Breast epithelium (tissue), 4 donors: ENCODE data around the gene UFC1. TPM values are rescaled to one million over a fixed set of nuclear protein-coding genes. Genes with fewer than 3 reads are reported as not detected.
A peak's percentile ranks its signal among the peaks of the same experiment; 100 is the strongest.

ENCODE experiments used
- DNase-seq, 2 donors: peaks; one replicate each; pipeline ENCODE4 v3.0.0-alpha.2; 2019; ENCODE audit warnings: low spot score in 2 of 2
- H3K27ac ChIP-seq, 2 donors: fragments of 200-600 bp; sonication (generic) in 1 of 2; one replicate each; pipeline ENCODE4 v1.5.1; 2016 to 2019; ENCODE audit warnings: mild to moderate bottlenecking in 1 of 2
- H3K27me3 ChIP-seq, 2 donors: fragments of 200-600 bp; sonication (generic) in 1 of 2; one replicate each; pipeline versions ENCODE4 v1.5.1 to v1.6.0; 2017 to 2019; ENCODE audit warnings: control low read depth in 1 of 2, mild to moderate bottlenecking in 1 of 2
- H3K36me3 ChIP-seq: fragments of 200-600 bp; one replicate; pipeline ENCODE4 v1.5.1; 2019
- H3K4me1 ChIP-seq, 2 donors: fragments of 200-600 bp; sonication (generic); one replicate each; pipeline ENCODE4 v1.5.1; 2016 to 2019; ENCODE audit warnings: control low read depth in 1 of 2
- H3K4me3 ChIP-seq, 3 donors: fragments of 200-600 bp; sonication (generic); 1 replicate in 2 of 3; 2 replicates in 1 of 3; pipeline ENCODE4 v1.5.1; 2016 to 2019; ENCODE audit warnings: mild to moderate bottlenecking in 3 of 3, moderate library complexity in 2 of 3
- H3K9me3 ChIP-seq, 2 donors: fragments of 200-600 bp; sonication (generic) in 1 of 2; one replicate each; pipeline ENCODE4 v1.5.1; 2016 to 2019; ENCODE audit warnings: control low read depth in 1 of 2
- CTCF ChIP-seq, 3 donors: fragments of 450-650 bp; IDR thresholded peaks; one replicate each; pipeline ENCODE4 v1.5.1; 2016 to 2017; ENCODE audit warnings: antibody characterized with exemption in 3 of 3, mild to moderate bottlenecking in 3 of 3, moderate library complexity in 3 of 3
- POLR2A ChIP-seq: fragments of 450-650 bp; IDR thresholded peaks from one replicate; pipeline ENCODE4 v1.6.1; 2016; ENCODE audit warnings: antibody characterized with exemption, mild to moderate bottlenecking, moderate library complexity
- POLR2AphosphoS5 ChIP-seq, 3 donors: sonication (generic); formaldehyde crosslinking; IDR thresholded peaks; one replicate each; pipeline ENCODE4 v1.6.1; 2017; ENCODE audit warnings: antibody characterized with exemption in 3 of 3
- intact Hi-C: fragments of 100-400 bp; cut with DNase I; formaldehyde crosslinking; loops from one replicate; pipeline ENCODE4 v1.15.1; 2023; ENCODE audit warnings: low total_unique reads
- total RNA-seq, 3 donors: library from RNA; depleted of rRNA; stranded (reverse); fragments of >200 nt; gene quantifications; one replicate each; pipeline ENCODE4 v1.1.0, GENCODE V29; 2016

The UFC1 gene
- total RNA-seq, 3 donors from 2014 or later: 76.0 to 90.3 (median 87.5) TPM

DNA sequence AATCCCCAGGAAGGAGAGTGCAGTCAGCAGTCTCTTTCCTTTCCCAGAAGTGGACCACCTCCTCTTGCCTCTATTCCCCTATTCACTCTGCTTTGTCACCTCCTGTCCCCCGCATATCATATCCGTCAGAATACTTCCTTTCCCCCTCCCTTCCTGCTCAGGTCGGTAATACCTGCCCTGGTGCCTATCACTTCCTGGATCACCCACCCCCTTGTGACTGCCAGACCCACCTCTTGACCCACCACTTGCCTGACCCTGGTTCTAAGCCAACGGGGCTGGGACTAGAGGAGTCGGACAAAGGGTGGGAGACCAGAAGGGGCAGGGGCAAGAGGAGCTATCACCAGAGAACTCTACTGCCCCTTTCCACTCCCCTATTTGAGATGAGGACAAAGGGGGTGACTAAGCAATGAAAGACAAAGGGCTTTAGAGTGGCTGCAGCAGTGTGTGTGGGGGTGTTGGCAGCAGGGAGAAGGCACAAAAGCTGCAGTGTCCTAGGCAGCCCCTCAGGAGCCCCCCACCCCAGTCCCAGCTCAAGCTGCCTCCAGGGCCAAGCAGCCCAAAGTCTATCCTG is 46.7 kb downstream of the UFC1 start:
- Histone ChIP-seq H3K36me3 (no peaks in the 10 kb centered on the region), H3K27me3 (no peaks in the 10 kb centered on the region), H3K9me3 (no peaks in the 10 kb centered on the region), H3K4me3 (peak overlapping the region in 1 of 3 donors; percentile 69), H3K27ac (peak overlapping the region; percentile 97 to 98), H3K4me1 (peaks cover 24% of the 10 kb centered on the region in 2 donors)
- TF ChIP-seq CTCF (IDR thresholded peaks at IDR 0.05) (no peak), POLR2A (no peak), POLR2AphosphoS5 (IDR thresholded peaks at IDR 0.05) (no peak)
- intact Hi-C loops: no loop called here
- DNase-seq: no peak

DNA sequence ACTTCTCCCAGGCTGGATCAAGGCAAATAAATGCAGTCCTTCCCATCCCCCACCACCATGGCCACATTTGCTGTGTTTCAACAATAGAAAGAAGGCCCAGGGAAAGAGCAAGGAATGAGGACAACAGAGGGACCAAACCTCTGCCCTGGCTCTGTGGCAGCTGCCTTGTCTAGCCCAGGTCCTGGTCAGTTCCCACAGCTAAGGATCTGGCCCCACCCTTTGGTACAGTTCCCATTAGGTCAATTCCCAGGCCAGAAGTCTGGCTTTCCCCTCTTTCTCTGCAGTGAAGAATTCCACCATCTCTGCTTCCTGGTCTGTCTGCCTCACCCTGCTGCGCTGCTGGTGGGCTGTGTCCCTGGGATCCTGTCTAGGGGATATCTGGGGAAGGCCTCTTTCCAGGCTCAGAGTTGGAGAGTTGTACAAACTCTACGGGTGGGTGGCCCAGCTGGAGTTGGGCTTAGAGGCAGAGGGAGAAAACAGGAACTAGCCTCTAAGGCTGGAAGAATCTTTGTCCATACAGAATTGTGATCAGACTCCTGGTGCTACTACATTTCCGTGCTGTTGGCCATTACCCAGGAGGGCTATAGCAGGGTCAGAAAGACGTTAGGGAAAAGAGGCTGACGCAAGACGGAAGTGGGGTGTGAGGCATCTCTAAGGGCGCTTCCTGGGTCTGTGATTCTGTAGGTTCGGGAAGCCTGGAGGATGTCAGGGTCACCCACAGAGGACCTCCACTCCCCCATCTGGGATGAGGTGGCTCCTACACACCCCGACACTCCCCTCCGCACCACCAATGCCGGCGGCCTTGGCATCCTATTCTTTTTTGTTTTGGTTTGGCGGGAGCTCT is 47.4 kb downstream of the UFC1 start:
- H3K27me3 ChIP-seq: no peaks in the 10 kb centered on the region
- no peaks in the 10 kb centered on the region for H3K36me3 ChIP-seq
- no peak for DNase-seq
- TF ChIP-seq POLR2A: no peak
- no peak for TF ChIP-seq POLR2AphosphoS5 (IDR thresholded peaks at IDR 0.05)
- no peak for TF ChIP-seq CTCF (IDR thresholded peaks at IDR 0.05)
- peak overlapping the region; percentile 69 to 77 (median 76) for H3K4me3 ChIP-seq
- intact Hi-C loops: no loop called here
- H3K4me1 ChIP-seq: peaks cover 24% of the 10 kb centered on the region in 2 donors
- no peaks in the 10 kb centered on the region for H3K9me3 ChIP-seq
- H3K27ac ChIP-seq: peak overlapping the region; percentile 97 to 98

GRCh38 chr1:161201836-161202712 is 48.3 kb downstream of the UFC1 start, which contains the start of gene NDUFS2:
NDUFS2 (plus strand) TSS chr1:161202367; CDS start chr1:161202386, 19 bp downstream.
- intact Hi-C loops: no loop called here
- no peaks in the 10 kb centered on the region for H3K27me3 ChIP-seq
- peak; percentile 96 to 99 for DNase-seq
- H3K27ac ChIP-seq: peak within 1 kb of the TSS; percentile 97 to 98
- peak; percentile 62 for TF ChIP-seq POLR2A
- TF ChIP-seq CTCF (IDR thresholded peaks at IDR 0.05): peak in 1 of 3 donors; percentile 9
- peak; percentile 84 to 93 (median 90) for TF ChIP-seq POLR2AphosphoS5 (IDR thresholded peaks at IDR 0.05)
- peaks cover 24% of the 10 kb centered on the region in 2 donors for H3K4me1 ChIP-seq
- H3K36me3 ChIP-seq: no peaks in the 10 kb centered on the region
- no peaks in the 10 kb centered on the region for H3K9me3 ChIP-seq
- H3K4me3 ChIP-seq: peak within 1 kb of the TSS; percentile 69 to 77 (median 76)

GRCh38 chr1:161206411-161207140 is 52.8 kb downstream of the UFC1 start:
- intact Hi-C loops: no loop called here
- Histone ChIP-seq H3K27me3 (no peaks in the 10 kb centered on the region), H3K9me3 (no peaks in the 10 kb centered on the region), H3K36me3 (no peaks in the 10 kb centered on the region), H3K4me1 (peaks cover 0 to 3% of the 10 kb centered on the region in 2 donors), H3K4me3 (no peak overlapping the region), H3K27ac (peak overlapping the region; percentile 2 to 78)
- TF ChIP-seq CTCF (IDR thresholded peaks at IDR 0.05) (no peak), POLR2A (no peak), POLR2AphosphoS5 (IDR thresholded peaks at IDR 0.05) (no peak)
- DNase-seq: no peak
